Right lobe of liver (tissue), 6 donors: ENCODE measurements around the gene ZDHHC21. TPM values are rescaled to one million over a fixed set of nuclear protein-coding genes. Genes with fewer than 3 reads are reported as not detected.

Source experiments
- ATAC-seq, 4 donors: fragments of 200-7000 bp; cut with Tn5 transposase; one replicate each; pipeline ENCODE4 v1.9.1; 2020; ENCODE audit warnings: mild to moderate bottlenecking in 4 of 4, moderate library complexity in 4 of 4
- DNase-seq, 3 donors: peaks; one replicate each; pipeline ENCODE4 v3.0.0-alpha.2; 2020
- H3K27ac ChIP-seq, 3 donors: fragments of 200-600 bp; one replicate each; pipeline ENCODE4 v1.8.0; 2022
- H3K27me3 ChIP-seq, 2 donors: fragments of 200-600 bp; one replicate each; pipeline ENCODE4 v1.8.0; 2022
- H3K36me3 ChIP-seq, 4 donors: fragments of 200-600 bp; sonication (generic) in 1 of 4; one replicate each; pipeline versions ENCODE4 v1.5.1 to v1.8.0; 2017 to 2022; ENCODE audit warnings: control low read depth in 1 of 4
- H3K4me1 ChIP-seq, 4 donors: fragments of 200-600 bp; sonication (generic) in 1 of 4; one replicate each; pipeline versions ENCODE4 v1.5.1 to v1.8.0; 2017 to 2022; ENCODE audit warnings: control low read depth in 1 of 4
- H3K4me3 ChIP-seq, 3 donors: fragments of 200-600 bp; one replicate each; pipeline ENCODE4 v1.8.0; 2022
- H3K9me3 ChIP-seq, 4 donors: fragments of 200-600 bp; sonication (generic) in 1 of 4; one replicate each; pipeline versions ENCODE4 v1.5.1 to v1.8.0; 2017 to 2022; ENCODE audit warnings: control low read depth in 1 of 4
- POLR2A ChIP-seq: fragments of 450-650 bp; IDR thresholded peaks from one replicate; pipeline ENCODE4 v1.6.1; 2017; ENCODE audit warnings: antibody characterized with exemption, mild to moderate bottlenecking
- WGBS: methylation state at CpG from one replicate; pipeline ENCODE4 v1.1.6; 2018; ENCODE audit warnings: low coverage, low lambda C conversion rate; ENCODE audit not compliant: insufficient coverage; ENCODE audit errors: missing lambda C conversion rate; 5-methylcytosine and 5-hydroxymethylcytosine counted together
- intact Hi-C, 2 donors: fragments of 100-400 bp; cut with DNase I; formaldehyde crosslinking; loops; one replicate each; pipeline versions ENCODE4 v1.11.2 to v1.14.1; 2022
- total RNA-seq, 6 experiments: library from RNA; depleted of rRNA in 2 of 6; stranded (reverse); fragments of >200 nt in 2 of 6; fragmentation: NEBNext Ultra II Directional in 3 of 6; extraction: Animal tissue kit (Norgen Biotek cat#: 25700) in 3 of 6; gene quantifications; one replicate each; pipeline versions ENCODE4 v1.1.0 to v1.2.4, GENCODE V29; 2016 to 2023
- TF ChIP-seq, protein P1 (sequence below), 4 donors: fragments of 200-600 bp in 3 of 4; fragments of 450-650 bp in 1 of 4; IDR thresholded peaks; one replicate each; pipeline versions ENCODE4 v1.5.1 to v1.8.0; 2016 to 2022; ENCODE audit warnings: antibody characterized with exemption in 4 of 4, mild to moderate bottlenecking in 2 of 4
- donor health status: DM: no; HTN: yes; CAD: no.
- donor health status: DM: no; HTN: no; CAD: no.
- donor health status: DM: no; HTN: no; CAD: no.
- donor health status: DM: no; HTN: yes; CAD: no.
- donor health status: DM: no; HTN: yes; CAD: no.

Gene ZDHHC21
- total RNA-seq, 6 experiments from 2014 or later: 2.7 to 5.3 (median 4.5) TPM

DNA sequence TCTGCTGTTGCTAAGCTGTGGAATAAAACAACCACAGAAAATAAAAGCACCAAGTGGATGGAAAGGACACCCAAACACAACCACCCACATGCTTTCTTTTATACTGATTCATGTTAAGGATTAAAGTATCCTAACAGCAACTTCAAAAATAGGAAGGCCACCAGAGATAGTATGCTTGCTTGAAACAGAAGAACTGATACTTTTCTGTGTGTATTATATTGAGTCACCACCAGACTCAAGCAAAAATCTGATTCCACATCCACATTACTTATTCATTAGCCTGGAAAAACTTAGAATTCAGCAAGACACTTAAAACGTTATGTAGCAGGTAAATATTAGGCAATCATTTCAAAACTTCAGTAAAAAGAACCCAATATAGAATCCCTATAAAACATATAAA is 52.3 kb downstream of the ZDHHC21 start:
- no peak overlapping the region for H3K4me3 ChIP-seq

DNA sequence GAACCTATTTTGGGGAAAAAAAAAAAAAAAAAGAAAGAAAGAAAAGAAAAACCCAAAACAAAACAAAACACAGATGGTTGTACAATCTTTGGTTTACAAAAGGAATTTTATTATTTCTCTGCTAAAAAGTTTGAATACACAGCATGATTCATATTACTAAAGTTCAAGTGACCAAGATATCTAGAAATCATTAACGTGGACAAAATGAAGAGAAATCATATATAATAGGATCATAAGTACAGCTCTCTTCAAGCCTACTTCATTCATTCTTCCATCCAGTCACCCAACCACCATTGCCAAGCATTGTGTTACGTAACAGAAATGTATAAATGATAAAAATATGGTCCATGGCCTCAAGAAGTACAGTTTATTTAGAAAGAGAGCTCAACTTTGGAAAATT is 52.9 kb downstream of the ZDHHC21 start:
- no peaks in the 10 kb centered on the region for H3K9me3 ChIP-seq
- H3K36me3 ChIP-seq: no peaks in the 10 kb centered on the region
- no peak overlapping the region for H3K4me3 ChIP-seq
- ATAC-seq (no peak), DNase-seq (no peak)
- intact Hi-C loops: no loop called here
- TF ChIP-seq, protein P1, sequence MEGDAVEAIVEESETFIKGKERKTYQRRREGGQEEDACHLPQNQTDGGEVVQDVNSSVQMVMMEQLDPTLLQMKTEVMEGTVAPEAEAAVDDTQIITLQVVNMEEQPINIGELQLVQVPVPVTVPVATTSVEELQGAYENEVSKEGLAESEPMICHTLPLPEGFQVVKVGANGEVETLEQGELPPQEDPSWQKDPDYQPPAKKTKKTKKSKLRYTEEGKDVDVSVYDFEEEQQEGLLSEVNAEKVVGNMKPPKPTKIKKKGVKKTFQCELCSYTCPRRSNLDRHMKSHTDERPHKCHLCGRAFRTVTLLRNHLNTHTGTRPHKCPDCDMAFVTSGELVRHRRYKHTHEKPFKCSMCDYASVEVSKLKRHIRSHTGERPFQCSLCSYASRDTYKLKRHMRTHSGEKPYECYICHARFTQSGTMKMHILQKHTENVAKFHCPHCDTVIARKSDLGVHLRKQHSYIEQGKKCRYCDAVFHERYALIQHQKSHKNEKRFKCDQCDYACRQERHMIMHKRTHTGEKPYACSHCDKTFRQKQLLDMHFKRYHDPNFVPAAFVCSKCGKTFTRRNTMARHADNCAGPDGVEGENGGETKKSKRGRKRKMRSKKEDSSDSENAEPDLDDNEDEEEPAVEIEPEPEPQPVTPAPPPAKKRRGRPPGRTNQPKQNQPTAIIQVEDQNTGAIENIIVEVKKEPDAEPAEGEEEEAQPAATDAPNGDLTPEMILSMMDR (IDR thresholded peaks at IDR 0.05): no peak
- no peak for TF ChIP-seq POLR2A
- H3K4me1 ChIP-seq: no peaks in the 10 kb centered on the region
- H3K27ac ChIP-seq: no peak overlapping the region
- no peaks in the 10 kb centered on the region for H3K27me3 ChIP-seq
- WGBS: 94% methylated on average over 2 of the region's 2 CpGs

More for the DNA sequence above, 52.3 kb downstream of the ZDHHC21 start:
- ATAC-seq: no peak
- TF ChIP-seq, protein P1 (IDR thresholded peaks at IDR 0.05): no peak
- no peak for TF ChIP-seq POLR2A
- Histone ChIP-seq H3K27me3 (no peaks in the 10 kb centered on the region), H3K9me3 (no peaks in the 10 kb centered on the region), H3K36me3 (no peaks in the 10 kb centered on the region), H3K4me1 (no peaks in the 10 kb centered on the region), H3K27ac (no peak overlapping the region)
- DNase-seq: no peak
- intact Hi-C loops: no loop called here
- 41% methylated on average over 1 of the region's 1 CpG for WGBS

DNA sequence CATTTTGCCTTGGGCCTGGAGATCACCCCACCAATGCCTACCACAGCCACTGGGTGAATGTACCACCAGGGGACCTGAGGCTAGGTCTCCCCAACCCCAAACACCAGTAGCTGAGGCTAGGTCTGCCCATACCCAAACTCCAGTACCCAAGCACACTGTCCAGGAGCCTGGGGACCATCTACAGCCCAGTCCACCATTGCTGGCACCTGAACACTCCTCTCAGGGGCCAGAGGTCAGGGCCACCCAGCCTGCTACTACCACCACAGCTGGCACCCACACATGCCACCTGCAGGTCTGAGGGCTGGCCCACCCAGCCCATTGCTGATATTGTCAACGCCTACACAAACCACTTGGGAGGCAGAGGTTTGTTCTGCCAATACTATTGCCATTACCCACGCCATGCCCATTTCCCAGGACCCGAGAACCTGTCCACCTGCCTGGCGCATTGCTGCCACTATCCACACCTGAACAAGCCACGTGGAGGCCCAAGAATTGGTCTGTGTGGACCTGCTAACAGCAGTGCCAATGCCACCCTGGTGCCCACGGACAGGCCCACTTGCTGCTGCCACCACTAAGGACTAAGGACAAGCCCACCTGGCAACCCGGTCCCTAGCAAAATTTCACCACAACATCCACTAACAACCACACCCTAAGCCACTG is 59.2 kb downstream of the ZDHHC21 start:
- H3K4me1 ChIP-seq: no peaks in the 10 kb centered on the region
- no peaks in the 10 kb centered on the region for H3K9me3 ChIP-seq
- no peaks in the 10 kb centered on the region for H3K36me3 ChIP-seq
- ATAC-seq: peak in 1 of 4 donors; percentile 12
- WGBS: 93% methylated on average over 3 of the region's 7 CpGs
- intact Hi-C loops: no loop called here
- TF ChIP-seq, protein P1 (IDR thresholded peaks at IDR 0.05): no peak
- TF ChIP-seq POLR2A: no peak
- H3K27ac ChIP-seq: no peak overlapping the region
- no peaks in the 10 kb centered on the region for H3K27me3 ChIP-seq
- peak in 1 of 3 donors; percentile 36 for DNase-seq
- no peak overlapping the region for H3K4me3 ChIP-seq

DNA sequence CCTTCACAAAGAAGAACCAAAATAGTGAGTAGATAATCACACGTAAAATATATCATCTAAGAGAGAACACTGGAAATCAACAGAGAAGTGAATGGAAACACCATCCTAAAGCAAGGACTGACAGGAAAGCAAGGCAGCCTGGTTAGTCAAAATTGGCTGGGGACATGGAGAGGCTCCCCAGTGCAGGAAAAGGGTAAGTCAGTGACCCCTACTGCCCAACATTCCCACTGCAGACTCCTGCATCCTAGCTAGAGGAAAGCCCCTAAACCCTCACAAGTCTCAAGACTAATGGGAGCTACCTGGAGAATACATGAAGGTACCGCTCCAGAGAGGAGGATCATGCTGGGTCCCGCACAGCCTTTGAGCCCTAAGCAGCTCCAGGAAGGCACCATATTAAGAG is 60.1 kb downstream of the ZDHHC21 start:
- ATAC-seq: no peak
- WGBS: 88% methylated on average over 1 of the region's 3 CpGs
- intact Hi-C loops: no loop called here

More for the DNA sequence above, 60.1 kb downstream of the ZDHHC21 start:
- DNase-seq: no peak
- Histone ChIP-seq H3K27me3 (no peaks in the 10 kb centered on the region), H3K27ac (no peak overlapping the region), H3K9me3 (no peaks in the 10 kb centered on the region), H3K4me3 (no peak overlapping the region), H3K4me1 (no peaks in the 10 kb centered on the region), H3K36me3 (no peaks in the 10 kb centered on the region)
- TF ChIP-seq, protein P1 (IDR thresholded peaks at IDR 0.05): no peak
- TF ChIP-seq POLR2A: no peak
